ENCODE results near the gene QPCTL.

QPCTL gene

GRCh38 chr19:45692187-45693105 lies at the start of gene QPCTL:
Gene QPCTL, plus strand, starts transcription at chr19:45692666. Its CDS starts 38 bp downstream, at chr19:45692704.
- peak; percentile 95 for DNase-seq (ENCODE audit: low spot score)

- peak; percentile 93 for DNase-seq (ENCODE audit: low spot score)
These were observed 49.2 kb upstream of the QPCTL start for GRCh38 chr19:45643024-45643926.

GRCh38 chr19:45643927-45644771 lies 48.3 kb upstream of the QPCTL start:
- DNase-seq (ENCODE audit: low spot score), result no peak

- no peak for DNase-seq (ENCODE audit: low spot score)
These were observed 47.3 kb upstream of the QPCTL start for GRCh38 chr19:45645068-45645630.

- peak; percentile 84 for DNase-seq (ENCODE audit: low spot score)
These were observed 46.7 kb upstream of the QPCTL start for GRCh38 chr19:45645631-45646344.

- DNase-seq (ENCODE audit: low spot score), result no peak
These were observed 46.1 kb upstream of the QPCTL start for GRCh38 chr19:45646345-45646698.

- no peak for DNase-seq (ENCODE audit: low spot score)
These were observed 41.7 kb upstream of the QPCTL start for GRCh38 chr19:45650722-45651121.

GRCh38 chr19:45653634-45654033 lies 38.8 kb upstream of the QPCTL start:
- DNase-seq (ENCODE audit: low spot score), result no peak

GRCh38 chr19:45655073-45655472 lies 37.4 kb upstream of the QPCTL start:
- no peak for DNase-seq (ENCODE audit: low spot score)

- DNase-seq (ENCODE audit: low spot score), result no peak
These were observed 34.8 kb upstream of the QPCTL start for GRCh38 chr19:45657520-45658167.

GRCh38 chr19:45659096-45659729 lies 33.3 kb upstream of the QPCTL start:
- no peak for DNase-seq (ENCODE audit: low spot score)

- no peak for DNase-seq (ENCODE audit: low spot score)
These were observed 31.8 kb upstream of the QPCTL start for GRCh38 chr19:45660636-45661035.

GRCh38 chr19:45663800-45664199 lies 28.7 kb upstream of the QPCTL start:
- DNase-seq (ENCODE audit: low spot score), result no peak

GRCh38 chr19:45664575-45664974 lies 27.9 kb upstream of the QPCTL start:
- DNase-seq (ENCODE audit: low spot score), result no peak

GRCh38 chr19:45667620-45668341 lies 24.7 kb upstream of the QPCTL start, which contains the start of gene GIPR:
Gene GIPR, plus strand, starts transcription at chr19:45668221. Its CDS starts 1,300 bp downstream, at chr19:45669521.
- DNase-seq (ENCODE audit: low spot score), result no peak

- DNase-seq (ENCODE audit: low spot score), result no peak
These were observed 24.1 kb upstream of the QPCTL start for GRCh38 chr19:45668342-45668871.

- DNase-seq (ENCODE audit: low spot score), result no peak
These were observed 21.6 kb upstream of the QPCTL start for GRCh38 chr19:45670670-45671453.

- no peak for DNase-seq (ENCODE audit: low spot score)
These were observed 17.5 kb upstream of the QPCTL start for GRCh38 chr19:45674946-45675345.
